ENCODE data around the gene CACNA1G. TPM values are rescaled to one million over a fixed set of nuclear protein-coding genes. Genes with fewer than 3 reads are reported as not detected.

The CACNA1G gene
- total RNA-seq, 1 donor from 2014 or later, result 1.6 TPM

- H3K9ac ChIP-seq, result no peak overlapping the region
- H3K4me3 Mint-ChIP-seq, result peak overlapping the region; percentile 6
- H3K4me1 ChIP-seq, result peaks cover 28% of the 10 kb centered on the region
- no peak overlapping the region for H3K4me3 ChIP-seq
- H3K27me3 ChIP-seq, result peaks cover 61% of the 10 kb centered on the region
- no peaks in the 10 kb centered on the region for H3K9me3 ChIP-seq (ENCODE audit: low read depth)
- H3F3A ChIP-seq (ENCODE audit: low read depth), result peaks cover 18% of the 10 kb centered on the region
- H3K27ac ChIP-seq, result no peak overlapping the region
- no peaks in the 10 kb centered on the region for H3K36me3 ChIP-seq
- no peaks in the 10 kb centered on the region for H3K36me3 Mint-ChIP-seq
- TF ChIP-seq EZH2phosphoT487 (IDR thresholded peaks at IDR 0.05) (no peak), CTCF (IDR thresholded peaks at IDR 0.05) (peak; percentile 83), EZH2 (IDR thresholded peaks at IDR 0.05) (no peak)
- H3K4me2 ChIP-seq, result no peak overlapping the region
- H3K79me2 ChIP-seq (ENCODE audit: low read depth), result no peaks in the 10 kb centered on the region
- H3K9me3 Mint-ChIP-seq, result no peaks in the 10 kb centered on the region
- peaks cover 41% of the 10 kb centered on the region for H3K4me1 Mint-ChIP-seq
- peaks cover 40% of the 10 kb centered on the region for H3K27me3 Mint-ChIP-seq (ENCODE audit: insufficient read depth, low read depth)
- H4K20me1 ChIP-seq (ENCODE audit: low read depth), result peaks cover 4% of the 10 kb centered on the region
- peak; percentile 51 for DNase-seq (ENCODE audit: low spot score)
- H2AFZ ChIP-seq (replicated peaks), result no peak overlapping the region
- no peak overlapping the region for H3K27ac Mint-ChIP-seq
Observed at GRCh38 chr17:50630524-50631194, 70.1 kb downstream of the CACNA1G start.

GRCh38 chr17:50631195-50631907 is 70.8 kb downstream of the CACNA1G start:
- TF ChIP-seq EZH2phosphoT487 (IDR thresholded peaks at IDR 0.05), result no peak
- no peak for TF ChIP-seq CTCF (IDR thresholded peaks at IDR 0.05)
- TF ChIP-seq EZH2 (IDR thresholded peaks at IDR 0.05), result no peak
- peaks cover 18% of the 10 kb centered on the region for H3F3A ChIP-seq (ENCODE audit: low read depth)
- peaks cover 4% of the 10 kb centered on the region for H4K20me1 ChIP-seq (ENCODE audit: low read depth)
- no peaks in the 10 kb centered on the region for H3K9me3 ChIP-seq (ENCODE audit: low read depth)
- H3K27me3 ChIP-seq, result peaks cover 68% of the 10 kb centered on the region
- no peaks in the 10 kb centered on the region for H3K79me2 ChIP-seq (ENCODE audit: low read depth)
- no peak overlapping the region for H3K4me3 ChIP-seq
- H2AFZ ChIP-seq (replicated peaks), result no peak overlapping the region
- H3K36me3 ChIP-seq, result no peaks in the 10 kb centered on the region
- no peak overlapping the region for H3K4me2 ChIP-seq
- Mint-ChIP-seq H3K4me1 (peaks cover 37% of the 10 kb centered on the region), H3K27ac (no peak overlapping the region), H3K4me3 (peak overlapping the region; percentile 68), H3K36me3 (no peaks in the 10 kb centered on the region), H3K9me3 (no peaks in the 10 kb centered on the region), H3K27me3 (ENCODE audit: insufficient read depth, low read depth) (peaks cover 45% of the 10 kb centered on the region)
- H3K4me1 ChIP-seq, result peaks cover 22% of the 10 kb centered on the region
- H3K27ac ChIP-seq, result no peak overlapping the region
- no peak for DNase-seq (ENCODE audit: low spot score)
- no peak overlapping the region for H3K9ac ChIP-seq

- peaks cover 14% of the 10 kb centered on the region for H3F3A ChIP-seq (ENCODE audit: low read depth)
- Mint-ChIP-seq H3K27me3 (ENCODE audit: insufficient read depth, low read depth) (peaks cover 48% of the 10 kb centered on the region), H3K9me3 (no peaks in the 10 kb centered on the region), H3K36me3 (no peaks in the 10 kb centered on the region), H3K4me1 (peaks cover 38% of the 10 kb centered on the region), H3K27ac (peak overlapping the region; percentile 63), H3K4me3 (peak overlapping the region; percentile 54)
- H3K9me3 ChIP-seq (ENCODE audit: low read depth), result no peaks in the 10 kb centered on the region
- no peak overlapping the region for H3K27ac ChIP-seq
- no peak overlapping the region for H3K9ac ChIP-seq
- peaks cover 70% of the 10 kb centered on the region for H3K27me3 ChIP-seq
- H2AFZ ChIP-seq (replicated peaks), result no peak overlapping the region
- peaks cover 4% of the 10 kb centered on the region for H4K20me1 ChIP-seq (ENCODE audit: low read depth)
- H3K4me2 ChIP-seq, result no peak overlapping the region
- H3K4me1 ChIP-seq, result peaks cover 22% of the 10 kb centered on the region
- no peaks in the 10 kb centered on the region for H3K79me2 ChIP-seq (ENCODE audit: low read depth)
- TF ChIP-seq EZH2phosphoT487 (IDR thresholded peaks at IDR 0.05) (no peak), EZH2 (IDR thresholded peaks at IDR 0.05) (no peak), CTCF (IDR thresholded peaks at IDR 0.05) (no peak)
- no peak overlapping the region for H3K4me3 ChIP-seq
- DNase-seq (ENCODE audit: low spot score), result no peak
- H3K36me3 ChIP-seq, result no peaks in the 10 kb centered on the region
Observed at GRCh38 chr17:50631908-50632571, 71.5 kb downstream of the CACNA1G start.
